Mesenchymal stem cell (in vitro differentiated cells and primary cell): ENCODE results near the gene KCTD19.
A peak's percentile ranks its signal among the peaks of the same experiment; 100 is the strongest.

Source experiments
- DNase-seq: peaks from one replicate; pipeline ENCODE4 v3.0.0-alpha.2; 2013
- H2AFZ ChIP-seq: one replicate; pipeline ENCODE4 v1.6.1; 2013; ENCODE audit warnings: low read depth, mild to moderate bottlenecking, control low read depth, inconsistent platforms, low read length, moderate library complexity
- H2AK5ac ChIP-seq: 2 replicates; pipeline ENCODE4 v1.6.1; 2013; ENCODE audit warnings: low read length, moderate library complexity, mild to moderate bottlenecking, inconsistent platforms; ENCODE audit not compliant: severe bottlenecking
- H2BK120ac ChIP-seq: one replicate; pipeline ENCODE4 v1.6.1; 2013; ENCODE audit warnings: low read depth, mild to moderate bottlenecking, inconsistent platforms, low read length, moderate library complexity
- H2BK12ac ChIP-seq, 2 experiments: one replicate each; pipeline ENCODE4 v1.6.1; 2013; ENCODE audit warnings: inconsistent platforms in 2 of 2, low read length in 2 of 2, mild to moderate bottlenecking in 2 of 2, moderate library complexity in 2 of 2, control low read depth in 1 of 2
- H2BK15ac ChIP-seq: one replicate; pipeline ENCODE4 v1.6.1; 2013; ENCODE audit warnings: mild to moderate bottlenecking, low read depth, inconsistent platforms; ENCODE audit not compliant: poor library complexity, severe bottlenecking
- H2BK5ac ChIP-seq: 2 replicates; pipeline ENCODE4 v1.6.1; 2013; ENCODE audit warnings: low read depth, mild to moderate bottlenecking, low read length, control low read depth, inconsistent platforms; ENCODE audit not compliant: poor library complexity, severe bottlenecking
- H3K14ac ChIP-seq, 2 experiments: one replicate each; pipeline ENCODE4 v1.6.1; 2013; ENCODE audit warnings: inconsistent platforms in 2 of 2, low read length in 2 of 2, control low read depth in 1 of 2, mild to moderate bottlenecking in 1 of 2, moderate library complexity in 1 of 2
- H3K18ac ChIP-seq, 2 experiments: one replicate each; pipeline ENCODE4 v1.6.1; 2013; ENCODE audit warnings: inconsistent platforms in 2 of 2, low read length in 2 of 2, control low read depth in 1 of 2, low read depth in 1 of 2, mild to moderate bottlenecking in 1 of 2
- H3K23ac ChIP-seq, 2 experiments: one replicate each; pipeline ENCODE4 v1.6.1; 2013; ENCODE audit warnings: inconsistent platforms in 2 of 2, low read length in 2 of 2, mild to moderate bottlenecking in 2 of 2, moderate library complexity in 2 of 2, control low read depth in 1 of 2
- H3K27ac ChIP-seq: 2 replicates; pipeline ENCODE4 v1.5.1; 2013; ENCODE audit warnings: mild to moderate bottlenecking, moderate library complexity, low read length, control low read depth, inconsistent platforms; ENCODE audit not compliant: poor library complexity, severe bottlenecking
- H3K27me3 ChIP-seq, 2 experiments: 2 replicates each; pipeline versions ENCODE4 v1.6.1 to v1.7.0; 2013; ENCODE audit warnings: low read length in 2 of 2, mild to moderate bottlenecking in 2 of 2, moderate library complexity in 2 of 2, control low read depth in 1 of 2, inconsistent platforms in 1 of 2; ENCODE audit not compliant: control insufficient read depth in 1 of 2, insufficient read depth in 1 of 2
- H3K36me3 ChIP-seq, 2 experiments: 2 replicates each; pipeline versions ENCODE4 v1.6.1 to v1.7.0; 2013; ENCODE audit warnings: low read length in 2 of 2, control low read depth in 1 of 2, inconsistent platforms in 1 of 2, low read depth in 1 of 2, mild to moderate bottlenecking in 1 of 2; ENCODE audit not compliant: insufficient read depth in 2 of 2, control insufficient read depth in 1 of 2
- H3K4ac ChIP-seq, 2 experiments: one replicate each; pipeline ENCODE4 v1.6.1; 2013; ENCODE audit warnings: inconsistent platforms in 2 of 2, low read length in 2 of 2, mild to moderate bottlenecking in 2 of 2, moderate library complexity in 2 of 2, control low read depth in 1 of 2, low read depth in 1 of 2
- H3K4me1 ChIP-seq: 2 replicates; pipeline ENCODE4 v1.6.1; 2013; ENCODE audit warnings: low read depth, low read length, control low read depth; ENCODE audit not compliant: control insufficient read depth, insufficient read depth
- H3K4me2 ChIP-seq: 2 replicates; pipeline ENCODE4 v1.6.1; 2013; ENCODE audit warnings: low read length, mild to moderate bottlenecking, inconsistent platforms; ENCODE audit not compliant: poor library complexity, severe bottlenecking
- H3K4me3 ChIP-seq, 2 experiments: 2 replicates each; pipeline versions ENCODE4 v1.5.1 to v1.7.0; 2013; ENCODE audit warnings: low read length in 2 of 2, mild to moderate bottlenecking in 2 of 2, control low read depth in 1 of 2, low read depth in 1 of 2; ENCODE audit not compliant: insufficient read depth in 1 of 2
- H3K79me1 ChIP-seq: replicated peaks from 2 replicates; pipeline ENCODE4 v1.6.1; 2013; ENCODE audit warnings: mild to moderate bottlenecking, control low read depth, low read length, inconsistent platforms; ENCODE audit not compliant: poor library complexity, severe bottlenecking
- H3K9ac ChIP-seq: 2 replicates; pipeline ENCODE4 v1.7.0; 2013; ENCODE audit warnings: mild to moderate bottlenecking, low read length, moderate library complexity
- H3K9me3 ChIP-seq: 2 replicates; pipeline ENCODE4 v1.7.0; 2013; ENCODE audit warnings: mild to moderate bottlenecking, low read length; ENCODE audit not compliant: control insufficient read depth
- H4K8ac ChIP-seq: one replicate; pipeline ENCODE4 v1.6.1; 2013; ENCODE audit warnings: inconsistent platforms, mild to moderate bottlenecking, low read length, moderate library complexity
- H4K91ac ChIP-seq: one replicate; pipeline ENCODE4 v1.6.1; 2013; ENCODE audit warnings: mild to moderate bottlenecking, low read length, inconsistent platforms
- WGBS: methylation state at CpG from one replicate; pipeline ENCODE4 v1.1.7; 2013; ENCODE audit warnings: mixed read lengths; 5-methylcytosine and 5-hydroxymethylcytosine counted together

Gene KCTD19

DNA sequence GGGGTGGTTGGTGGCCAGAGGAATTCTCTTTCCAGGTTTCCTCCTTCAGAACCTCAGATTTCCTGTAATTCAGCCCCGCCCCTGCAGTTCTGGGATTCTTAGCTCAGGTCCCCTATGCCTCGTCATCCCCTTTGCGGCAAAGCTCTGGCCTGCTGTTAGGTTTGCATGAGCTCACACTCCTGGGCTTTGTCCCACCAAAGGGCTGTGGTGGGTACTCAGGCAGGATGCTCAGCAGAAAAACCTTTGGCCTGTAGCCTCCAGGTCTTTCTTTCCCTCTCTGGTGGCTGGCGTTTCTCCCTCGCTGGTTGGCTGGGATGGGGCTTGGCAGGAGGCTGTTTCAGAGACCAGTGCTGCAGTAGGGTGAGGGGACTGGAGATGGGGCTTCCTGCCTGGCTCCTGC lies 56.8 kb downstream of the KCTD19 start:
- H3K4me3 ChIP-seq = no peak overlapping the region

GRCh38 chr16:67268136-67268579 lies 58.4 kb downstream of the KCTD19 start:
- WGBS = 14% methylated on average over 3 of the region's 5 CpGs
- H2BK120ac ChIP-seq = no peak overlapping the region

More for the DNA sequence above, 56.8 kb downstream of the KCTD19 start:
- H4K91ac ChIP-seq = no peak overlapping the region
- H3K4ac ChIP-seq = no peak overlapping the region
- no peak overlapping the region for H2BK15ac ChIP-seq
- no peak overlapping the region for H3K27ac ChIP-seq
- 67% methylated on average over 4 of the region's 5 CpGs for WGBS
- peaks cover 16 to 31% of the 10 kb centered on the region in 2 experiments for H3K36me3 ChIP-seq
- peak; percentile 50 for DNase-seq
- H3K18ac ChIP-seq = peak overlapping the region in 1 of 2 experiments; percentile 64
- H2BK120ac ChIP-seq = no peak overlapping the region
- peak overlapping the region; percentile 85 for H3K9ac ChIP-seq
- H2BK5ac ChIP-seq = peak overlapping the region; percentile 47
- H3K4me2 ChIP-seq = no peak overlapping the region
- H3K9me3 ChIP-seq = no peaks in the 10 kb centered on the region
- H3K79me1 ChIP-seq = no peaks in the 10 kb centered on the region
- peak overlapping the region in 1 of 2 experiments; percentile 4 for H2BK12ac ChIP-seq
- peak overlapping the region; percentile 35 for H4K8ac ChIP-seq
- no peaks in the 10 kb centered on the region for H3K27me3 ChIP-seq
- H2AK5ac ChIP-seq = peak overlapping the region; percentile 67
- H3K4me1 ChIP-seq = peaks cover 9% of the 10 kb centered on the region
- H2AFZ ChIP-seq = no peak overlapping the region
- no peak overlapping the region for H3K14ac ChIP-seq
- no peak overlapping the region for H3K23ac ChIP-seq

GRCh38 chr16:67265834-67266233 lies 60.7 kb downstream of the KCTD19 start:
- Histone ChIP-seq H3K18ac (no peak overlapping the region), H2BK120ac (no peak overlapping the region), H2BK12ac (no peak overlapping the region), H2BK5ac (no peak overlapping the region), H3K4me3 (no peak overlapping the region), H3K27me3 (peaks cover 0 to 4% of the 10 kb centered on the region in 2 experiments), H2AFZ (no peak overlapping the region), H3K4me2 (no peak overlapping the region), H3K9ac (peak overlapping the region; percentile 12), H3K79me1 (no peaks in the 10 kb centered on the region), H4K8ac (no peak overlapping the region), H3K23ac (no peak overlapping the region), H3K4me1 (peaks cover 9% of the 10 kb centered on the region), H3K36me3 (peaks cover 3 to 30% of the 10 kb centered on the region in 2 experiments), H3K27ac (no peak overlapping the region), H3K9me3 (no peaks in the 10 kb centered on the region), H2BK15ac (no peak overlapping the region), H2AK5ac (no peak overlapping the region), H3K14ac (no peak overlapping the region), H4K91ac (no peak overlapping the region), H3K4ac (no peak overlapping the region)
- DNase-seq = no peak
- 91% methylated on average over 7 of the region's 8 CpGs for WGBS

More at GRCh38 chr16:67268136-67268579, 58.4 kb downstream of the KCTD19 start:
- Histone ChIP-seq H3K4me2 (no peak overlapping the region), H3K36me3 (peaks cover 16 to 31% of the 10 kb centered on the region in 2 experiments), H2BK12ac (no peak overlapping the region), H3K27ac (no peak overlapping the region), H3K9me3 (no peaks in the 10 kb centered on the region), H3K27me3 (no peaks in the 10 kb centered on the region), H3K4me3 (no peak overlapping the region), H2BK5ac (no peak overlapping the region), H3K4ac (no peak overlapping the region), H2BK15ac (no peak overlapping the region), H3K18ac (no peak overlapping the region), H4K91ac (no peak overlapping the region), H3K4me1 (peaks cover 9% of the 10 kb centered on the region), H2AK5ac (no peak overlapping the region), H4K8ac (no peak overlapping the region), H3K23ac (no peak overlapping the region), H2AFZ (no peak overlapping the region), H3K9ac (peak overlapping the region; percentile 76), H3K79me1 (no peaks in the 10 kb centered on the region), H3K14ac (no peak overlapping the region)
- DNase-seq = peak; percentile 95

DNA sequence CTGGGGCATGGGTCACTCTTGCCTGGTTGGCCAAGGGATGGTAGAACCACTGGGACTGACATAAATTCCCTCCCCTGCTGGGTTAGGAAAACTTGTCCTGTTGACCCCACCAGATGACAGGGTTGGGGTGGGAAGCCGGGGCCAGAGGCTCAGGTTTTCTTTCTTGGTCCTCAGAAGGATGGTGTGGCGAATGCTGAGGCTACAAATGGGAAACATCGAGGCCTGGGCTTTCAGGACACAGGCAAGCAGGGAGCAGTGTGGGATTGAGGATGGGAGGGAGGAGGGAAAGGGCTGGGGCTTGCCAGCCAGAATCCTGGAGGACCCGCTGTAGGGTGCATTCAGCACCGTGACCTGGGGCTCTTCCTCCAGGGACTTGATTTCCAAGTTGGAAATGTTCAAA lies 61.7 kb downstream of the KCTD19 start:
- H3K23ac ChIP-seq = no peak overlapping the region
- peak overlapping the region; percentile 52 for H2BK15ac ChIP-seq
- no peak overlapping the region for H3K9ac ChIP-seq
- no peak overlapping the region for H2AFZ ChIP-seq
- 97% methylated on average over 5 of the region's 5 CpGs for WGBS
- no peak overlapping the region for H2BK12ac ChIP-seq
- H3K4ac ChIP-seq = no peak overlapping the region
- no peaks in the 10 kb centered on the region for H3K9me3 ChIP-seq
- H4K91ac ChIP-seq = no peak overlapping the region
- no peak overlapping the region for H3K14ac ChIP-seq
- peaks cover 8% of the 10 kb centered on the region for H3K4me1 ChIP-seq
- no peak overlapping the region for H3K4me2 ChIP-seq
- H2BK120ac ChIP-seq = no peak overlapping the region
- no peak overlapping the region for H3K4me3 ChIP-seq
- H3K27me3 ChIP-seq = peaks cover 0 to 4% of the 10 kb centered on the region in 2 experiments
- no peak overlapping the region for H3K18ac ChIP-seq
- H3K27ac ChIP-seq = no peak overlapping the region
- no peak for DNase-seq
- no peak overlapping the region for H4K8ac ChIP-seq
- H3K36me3 ChIP-seq = peaks cover 0 to 25% of the 10 kb centered on the region in 2 experiments
- H3K79me1 ChIP-seq = no peaks in the 10 kb centered on the region
- no peak overlapping the region for H2AK5ac ChIP-seq
- no peak overlapping the region for H2BK5ac ChIP-seq
